ENCODE measurements around the gene HEXIM2.

HEXIM2 gene

DNA sequence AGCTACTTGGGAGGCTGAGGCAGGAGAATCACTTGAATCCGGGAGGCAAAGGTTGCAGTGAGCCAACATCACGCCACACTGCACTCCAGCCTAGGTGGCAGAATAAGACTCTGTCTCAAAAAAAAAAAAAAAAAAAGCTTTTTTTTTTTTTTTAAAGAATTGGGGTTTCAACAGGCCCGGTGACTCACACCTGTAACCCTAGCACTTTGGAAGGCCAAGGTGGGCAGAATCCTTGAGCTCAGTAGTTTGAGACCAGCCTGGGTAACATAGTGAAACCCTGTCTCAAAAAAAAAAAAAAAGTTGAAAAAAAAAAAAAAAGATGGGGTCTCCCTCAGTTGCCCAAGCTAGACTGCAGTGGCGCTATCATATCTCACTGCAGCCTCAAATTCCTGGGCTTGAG lies 6.6 kb upstream of the HEXIM2 start:
- Histone ChIP-seq H3K4me1 (peaks cover 21% of the 10 kb centered on the region), H3K36me3 (ENCODE audit: control insufficient read depth, insufficient read depth, low read length) (no peaks in the 10 kb centered on the region), H2AFZ (no peak overlapping the region), H3K4me2 (ENCODE audit: low read length) (no peak overlapping the region), H3K27ac (no peak overlapping the region), H3K9me3 (ENCODE audit: control insufficient read depth, low read length) (no peaks in the 10 kb centered on the region), H3K79me2 (peaks cover 50% of the 10 kb centered on the region), H3K9ac (no peak overlapping the region), H3K4me3 (ENCODE audit: low read depth, low read length) (no peak overlapping the region), H3K27me3 (ENCODE audit: control insufficient read depth, insufficient read depth, low read length) (no peaks in the 10 kb centered on the region)
- TF ChIP-seq, protein P1, sequence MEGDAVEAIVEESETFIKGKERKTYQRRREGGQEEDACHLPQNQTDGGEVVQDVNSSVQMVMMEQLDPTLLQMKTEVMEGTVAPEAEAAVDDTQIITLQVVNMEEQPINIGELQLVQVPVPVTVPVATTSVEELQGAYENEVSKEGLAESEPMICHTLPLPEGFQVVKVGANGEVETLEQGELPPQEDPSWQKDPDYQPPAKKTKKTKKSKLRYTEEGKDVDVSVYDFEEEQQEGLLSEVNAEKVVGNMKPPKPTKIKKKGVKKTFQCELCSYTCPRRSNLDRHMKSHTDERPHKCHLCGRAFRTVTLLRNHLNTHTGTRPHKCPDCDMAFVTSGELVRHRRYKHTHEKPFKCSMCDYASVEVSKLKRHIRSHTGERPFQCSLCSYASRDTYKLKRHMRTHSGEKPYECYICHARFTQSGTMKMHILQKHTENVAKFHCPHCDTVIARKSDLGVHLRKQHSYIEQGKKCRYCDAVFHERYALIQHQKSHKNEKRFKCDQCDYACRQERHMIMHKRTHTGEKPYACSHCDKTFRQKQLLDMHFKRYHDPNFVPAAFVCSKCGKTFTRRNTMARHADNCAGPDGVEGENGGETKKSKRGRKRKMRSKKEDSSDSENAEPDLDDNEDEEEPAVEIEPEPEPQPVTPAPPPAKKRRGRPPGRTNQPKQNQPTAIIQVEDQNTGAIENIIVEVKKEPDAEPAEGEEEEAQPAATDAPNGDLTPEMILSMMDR (IDR thresholded peaks at IDR 0.05) = no peak

DNA sequence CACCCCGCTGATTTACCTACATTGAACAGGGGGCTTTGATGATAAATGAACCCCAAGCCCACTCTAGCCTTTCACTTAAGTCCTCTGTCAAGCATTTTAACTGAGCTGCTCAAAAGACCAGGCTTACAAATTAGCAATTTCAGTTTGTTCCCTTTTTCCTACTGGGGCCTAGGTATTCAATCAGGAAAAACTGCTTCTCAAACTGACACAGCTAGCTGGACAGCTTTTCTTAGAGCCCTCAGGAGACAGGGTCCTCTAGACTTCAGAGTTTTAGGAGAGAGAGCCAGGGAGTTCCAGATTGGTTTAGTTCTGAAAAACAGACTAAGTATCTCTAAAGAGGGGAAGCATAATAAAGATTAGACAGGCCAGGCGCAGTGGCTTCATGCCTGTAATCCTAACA lies 6.2 kb upstream of the HEXIM2 start:
- H3K9ac ChIP-seq = no peak overlapping the region
- H3K36me3 ChIP-seq (ENCODE audit: control insufficient read depth, insufficient read depth, low read length) = no peaks in the 10 kb centered on the region
- no peak overlapping the region for H3K4me3 ChIP-seq (ENCODE audit: low read depth, low read length)
- peaks cover 50% of the 10 kb centered on the region for H3K79me2 ChIP-seq
- H3K9me3 ChIP-seq (ENCODE audit: control insufficient read depth, low read length) = no peaks in the 10 kb centered on the region
- TF ChIP-seq, protein P1 (IDR thresholded peaks at IDR 0.05) = no peak
- no peak overlapping the region for H2AFZ ChIP-seq
- no peak overlapping the region for H3K4me2 ChIP-seq (ENCODE audit: low read length)
- no peaks in the 10 kb centered on the region for H3K27me3 ChIP-seq (ENCODE audit: control insufficient read depth, insufficient read depth, low read length)
- H3K27ac ChIP-seq = no peak overlapping the region
- H3K4me1 ChIP-seq = peaks cover 22% of the 10 kb centered on the region

DNA sequence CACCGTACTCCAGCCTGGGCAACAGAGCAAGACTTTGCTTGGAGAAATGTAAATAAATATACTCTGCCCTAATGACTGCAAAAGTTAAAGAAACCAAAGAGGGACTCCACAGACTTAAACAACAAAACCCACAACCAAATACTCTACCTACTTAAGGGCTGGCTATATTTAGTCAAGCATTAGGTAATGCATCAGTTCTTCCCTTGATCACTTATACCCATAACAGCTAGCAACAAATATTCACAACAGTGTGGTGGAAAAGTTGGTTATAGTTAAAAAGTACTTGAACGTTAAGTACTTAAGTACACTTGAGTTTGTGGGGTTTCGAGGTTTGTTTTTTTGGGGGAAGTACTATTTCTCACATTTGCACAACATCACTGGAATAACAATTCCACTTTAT lies 5.4 kb upstream of the HEXIM2 start:
- Histone ChIP-seq H2AFZ (no peak overlapping the region), H3K4me1 (peaks cover 22% of the 10 kb centered on the region), H3K79me2 (peaks cover 50% of the 10 kb centered on the region), H3K27ac (no peak overlapping the region), H3K4me3 (ENCODE audit: low read depth, low read length) (no peak overlapping the region), H3K27me3 (ENCODE audit: control insufficient read depth, insufficient read depth, low read length) (no peaks in the 10 kb centered on the region), H3K36me3 (ENCODE audit: control insufficient read depth, insufficient read depth, low read length) (no peaks in the 10 kb centered on the region), H3K4me2 (ENCODE audit: low read length) (no peak overlapping the region), H3K9me3 (ENCODE audit: control insufficient read depth, low read length) (no peaks in the 10 kb centered on the region), H3K9ac (no peak overlapping the region)
- TF ChIP-seq, protein P1 (IDR thresholded peaks at IDR 0.05) = no peak

DNA sequence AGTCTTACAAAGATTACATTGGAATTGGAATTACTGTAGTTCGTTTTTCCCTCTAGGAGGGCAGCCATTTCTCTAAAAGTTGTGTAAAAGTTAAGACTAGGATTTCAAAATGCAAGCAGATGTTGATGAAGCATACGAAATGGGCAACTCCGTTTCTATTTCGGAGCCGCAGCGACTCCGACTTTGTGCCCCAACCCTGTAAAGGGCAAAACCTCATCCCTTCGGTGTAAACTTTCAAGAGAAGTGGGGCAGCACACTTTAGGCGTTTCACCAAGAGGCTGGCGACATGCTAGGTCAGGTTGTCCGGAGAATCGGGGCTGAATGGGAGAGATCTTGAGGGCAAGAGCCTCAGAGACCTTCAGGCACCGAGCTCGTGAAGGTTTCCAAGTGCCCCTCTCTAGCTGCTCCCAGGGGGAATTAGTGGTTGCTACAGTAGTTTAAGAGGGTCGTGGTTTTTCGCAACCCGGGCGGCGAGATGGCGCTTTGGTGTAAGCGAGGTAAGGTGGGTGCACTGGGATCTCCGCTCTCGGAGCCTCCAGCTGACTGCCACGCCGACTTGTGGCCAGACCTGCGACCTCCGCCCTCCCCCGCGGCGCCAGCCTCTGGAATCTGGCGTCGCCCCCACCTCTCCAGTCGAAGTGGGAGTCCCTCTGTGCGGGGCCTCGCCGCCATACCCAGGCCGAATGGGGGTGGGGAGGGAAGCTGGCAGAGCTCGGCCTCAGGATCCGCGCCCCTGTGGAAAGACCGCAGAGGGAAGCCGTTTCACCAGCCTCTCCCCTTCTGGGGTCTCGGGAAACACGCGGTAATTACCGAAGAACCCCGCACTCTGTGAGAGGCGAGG lies 1.0 kb upstream of the HEXIM2 start:
- H3K27me3 ChIP-seq (ENCODE audit: control insufficient read depth, insufficient read depth, low read length) = no peaks in the 10 kb centered on the region
- peak overlapping the region; percentile 77 for H2AFZ ChIP-seq
- H3K9me3 ChIP-seq (ENCODE audit: control insufficient read depth, low read length) = no peaks in the 10 kb centered on the region
- H3K36me3 ChIP-seq (ENCODE audit: control insufficient read depth, insufficient read depth, low read length) = no peaks in the 10 kb centered on the region
- peak overlapping the region; percentile 90 for H3K4me3 ChIP-seq (ENCODE audit: low read depth, low read length)
- peak overlapping the region; percentile 88 for H3K4me2 ChIP-seq (ENCODE audit: low read length)
- TF ChIP-seq, protein P1 (IDR thresholded peaks at IDR 0.05) = peak; percentile 37
- peaks cover 22% of the 10 kb centered on the region for H3K4me1 ChIP-seq
- H3K9ac ChIP-seq = peak overlapping the region; percentile 96
- H3K27ac ChIP-seq = peak overlapping the region; percentile 99
- H3K79me2 ChIP-seq = peaks cover 39% of the 10 kb centered on the region

Data from parathyroid adenoma (tissue), 2 donors.